Measurements from ENCODE around the gene SLC16A9.

The SLC16A9 gene

DNA sequence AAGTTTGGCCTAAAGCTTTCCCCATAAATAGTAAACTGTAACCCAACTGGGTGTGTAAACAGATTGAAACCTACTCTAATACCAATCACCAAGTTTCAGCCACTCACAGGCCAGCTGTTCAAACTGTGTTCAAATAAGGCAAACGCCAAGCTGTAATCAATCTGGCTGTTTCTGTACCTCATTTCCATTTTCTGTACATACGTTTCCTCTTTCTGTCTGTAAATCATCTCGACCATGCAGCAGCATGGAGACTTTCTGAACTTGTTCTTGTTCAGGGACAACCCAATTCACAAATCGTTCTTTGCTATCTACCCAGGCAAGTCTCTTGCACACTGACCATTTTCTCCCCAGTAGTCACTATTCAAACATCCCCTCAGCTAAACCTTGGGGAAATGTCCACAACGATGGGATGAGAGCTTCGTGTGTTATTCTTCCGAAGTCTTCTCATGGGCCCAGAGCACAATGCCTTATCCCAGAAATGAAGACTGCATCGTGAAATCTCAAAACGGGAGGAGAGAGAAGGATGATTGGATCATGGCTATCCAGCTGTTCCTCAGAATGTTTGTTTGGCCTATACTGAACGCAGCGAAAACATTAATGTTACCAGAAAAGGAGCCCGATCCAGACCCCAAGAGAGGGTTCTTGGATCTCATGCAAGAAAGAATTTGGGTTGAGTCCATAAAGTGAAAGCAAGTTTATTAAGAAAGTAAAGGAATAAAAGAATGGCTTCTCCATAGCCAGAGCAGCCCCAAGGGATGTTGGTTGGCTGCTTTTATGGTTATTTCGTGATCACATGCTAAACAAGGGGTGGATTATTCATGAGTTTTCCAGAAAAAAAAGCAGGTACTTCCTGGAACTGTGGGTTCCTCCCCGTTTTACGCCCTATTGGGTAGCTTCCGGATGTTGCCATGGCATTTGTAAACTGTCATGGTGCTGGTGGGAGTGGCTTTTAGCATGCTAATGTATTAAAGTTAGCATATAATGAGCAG is 86.2 kb downstream of the SLC16A9 start:
- Histone ChIP-seq H2AFZ (ENCODE audit: low read depth, low read length) (no peak overlapping the region), H3K79me2 (ENCODE audit: insufficient read depth, low read length) (no peaks in the 10 kb centered on the region), H3K27me3 (ENCODE audit: insufficient read depth, low read length, poor library complexity) (no peaks in the 10 kb centered on the region), H3K4me2 (ENCODE audit: insufficient read depth, low read length) (no peak overlapping the region), H3K4me1 (ENCODE audit: insufficient read depth, low read length) (no peaks in the 10 kb centered on the region), H3K27ac (ENCODE audit: low read length) (no peak overlapping the region), H3K36me3 (ENCODE audit: insufficient read depth, low read length) (no peaks in the 10 kb centered on the region), H4K20me1 (ENCODE audit: insufficient read depth, low read length) (no peaks in the 10 kb centered on the region), H3K9me3 (ENCODE audit: insufficient read depth, low read length, severe bottlenecking) (no peaks in the 10 kb centered on the region), H3K9ac (ENCODE audit: low read depth, low read length) (no peak overlapping the region), H3K4me3 (ENCODE audit: low read depth in 1 of 2, low read length in 2 of 2) (no peak overlapping the region)
- DNase-seq (no peak), ATAC-seq (ENCODE audit: insufficient read depth, low read depth) (no peak)
- TF ChIP-seq CTCF (IDR thresholded peaks at IDR 0.05; ENCODE audit: borderline replicate concordance, extremely low read depth, low read length, poor library complexity, severe bottlenecking) = no peak
- TF ChIP-seq EZH2 (IDR thresholded peaks at IDR 0.05; ENCODE audit: borderline replicate concordance, low read depth, low read length, severe bottlenecking) = no peak

DNA sequence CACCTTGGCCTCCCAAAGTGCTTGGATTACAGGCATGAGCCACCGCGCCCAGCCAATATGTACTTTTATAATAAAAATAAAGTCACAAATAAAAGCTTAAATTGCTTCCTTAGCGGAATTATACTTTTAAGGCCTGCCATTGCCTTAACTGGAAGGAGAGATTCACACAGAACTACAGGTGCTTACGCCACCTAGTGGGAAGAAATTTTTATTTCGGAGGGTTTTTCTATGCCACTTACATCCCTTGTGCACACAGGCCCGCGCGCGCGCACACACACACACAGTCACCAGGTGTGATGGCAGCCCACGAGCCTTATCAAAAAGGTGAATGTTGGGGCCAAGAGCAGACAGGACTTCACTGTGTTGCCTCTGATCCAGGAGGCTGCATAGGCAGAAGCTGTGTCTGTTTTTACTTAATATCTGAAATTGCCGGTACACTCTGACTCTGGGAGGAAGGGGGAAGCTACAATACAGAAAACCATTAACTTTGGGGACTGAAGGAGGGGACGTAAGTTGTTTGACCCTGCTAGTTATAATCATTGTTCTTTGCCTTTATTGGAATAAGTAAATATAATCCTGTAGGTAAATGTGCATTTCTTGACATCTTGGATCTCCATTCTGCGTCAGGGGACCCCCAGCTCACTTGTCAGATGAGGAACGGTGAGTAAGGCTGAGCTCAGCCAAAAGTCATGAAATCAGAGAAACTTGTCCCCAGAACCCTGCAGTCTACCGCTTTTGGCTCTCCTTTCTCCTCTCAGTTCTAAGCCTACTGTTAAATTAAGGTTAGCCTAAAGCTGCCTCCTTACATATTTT is 87.1 kb downstream of the SLC16A9 start:
- H3K9ac ChIP-seq (ENCODE audit: low read depth, low read length) = no peak overlapping the region
- H4K20me1 ChIP-seq (ENCODE audit: insufficient read depth, low read length) = no peaks in the 10 kb centered on the region
- no peaks in the 10 kb centered on the region for H3K4me1 ChIP-seq (ENCODE audit: insufficient read depth, low read length)
- no peaks in the 10 kb centered on the region for H3K27me3 ChIP-seq (ENCODE audit: insufficient read depth, low read length, poor library complexity)
- H3K9me3 ChIP-seq (ENCODE audit: insufficient read depth, low read length, severe bottlenecking) = no peaks in the 10 kb centered on the region
- peak; percentile 36 for DNase-seq
- TF ChIP-seq EZH2 (IDR thresholded peaks at IDR 0.05; ENCODE audit: borderline replicate concordance, low read depth, low read length, severe bottlenecking) (no peak), CTCF (IDR thresholded peaks at IDR 0.05; ENCODE audit: borderline replicate concordance, extremely low read depth, low read length, poor library complexity, severe bottlenecking) (peak; percentile 53)
- H3K27ac ChIP-seq (ENCODE audit: low read length) = no peak overlapping the region
- ATAC-seq (ENCODE audit: insufficient read depth, low read depth) = peak; percentile 65; the same call in 2 of the 3 replicates
- H2AFZ ChIP-seq (ENCODE audit: low read depth, low read length) = no peak overlapping the region
- no peaks in the 10 kb centered on the region for H3K36me3 ChIP-seq (ENCODE audit: insufficient read depth, low read length)
- no peak overlapping the region for H3K4me3 ChIP-seq (ENCODE audit: low read depth in 1 of 2, low read length in 2 of 2)
- H3K79me2 ChIP-seq (ENCODE audit: insufficient read depth, low read length) = no peaks in the 10 kb centered on the region
- H3K4me2 ChIP-seq (ENCODE audit: insufficient read depth, low read length) = no peak overlapping the region

DNA sequence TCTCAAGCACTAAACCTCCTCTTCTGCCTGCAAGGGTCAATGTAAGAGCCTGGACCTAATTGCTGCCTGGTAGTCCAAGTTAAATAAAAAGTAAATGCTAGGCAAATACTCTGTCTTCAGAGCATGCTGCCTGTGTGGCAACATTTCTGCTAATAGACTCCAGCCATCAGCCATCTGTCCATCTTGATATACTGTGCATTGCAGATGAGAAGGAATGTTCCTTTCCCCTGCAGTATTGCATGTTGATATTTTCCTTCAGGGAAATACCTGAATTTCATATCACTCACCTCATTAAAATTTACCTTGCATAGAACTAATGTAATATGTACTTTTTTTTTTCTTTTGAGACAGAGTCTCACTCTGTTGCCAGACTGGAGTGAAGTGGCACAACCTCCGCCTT is 87.9 kb downstream of the SLC16A9 start:
- no peak overlapping the region for H2AFZ ChIP-seq (ENCODE audit: low read depth, low read length)
- no peak overlapping the region for H3K4me2 ChIP-seq (ENCODE audit: insufficient read depth, low read length)
- H3K27ac ChIP-seq (ENCODE audit: low read length) = no peak overlapping the region
- H3K4me1 ChIP-seq (ENCODE audit: insufficient read depth, low read length) = no peaks in the 10 kb centered on the region
- no peaks in the 10 kb centered on the region for H3K79me2 ChIP-seq (ENCODE audit: insufficient read depth, low read length)
- H3K27me3 ChIP-seq (ENCODE audit: insufficient read depth, low read length, poor library complexity) = no peaks in the 10 kb centered on the region
- no peak overlapping the region for H3K4me3 ChIP-seq (ENCODE audit: low read depth in 1 of 2, low read length in 2 of 2)
- H4K20me1 ChIP-seq (ENCODE audit: insufficient read depth, low read length) = no peaks in the 10 kb centered on the region
- no peak overlapping the region for H3K9ac ChIP-seq (ENCODE audit: low read depth, low read length)
- H3K9me3 ChIP-seq (ENCODE audit: insufficient read depth, low read length, severe bottlenecking) = no peaks in the 10 kb centered on the region
- ATAC-seq (ENCODE audit: insufficient read depth, low read depth) = no peak
- no peak for TF ChIP-seq EZH2 (IDR thresholded peaks at IDR 0.05; ENCODE audit: borderline replicate concordance, low read depth, low read length, severe bottlenecking)
- no peak for TF ChIP-seq CTCF (IDR thresholded peaks at IDR 0.05; ENCODE audit: borderline replicate concordance, extremely low read depth, low read length, poor library complexity, severe bottlenecking)
- H3K36me3 ChIP-seq (ENCODE audit: insufficient read depth, low read length) = no peaks in the 10 kb centered on the region
- no peak for DNase-seq
